ENCODE results near the gene C1GALT1C1L.
"Not testable (repeated sequence)": the region's sequence is repeated elsewhere in the genome, so short reads cannot be mapped to it uniquely, and the experiment has no call there.

DNA sequence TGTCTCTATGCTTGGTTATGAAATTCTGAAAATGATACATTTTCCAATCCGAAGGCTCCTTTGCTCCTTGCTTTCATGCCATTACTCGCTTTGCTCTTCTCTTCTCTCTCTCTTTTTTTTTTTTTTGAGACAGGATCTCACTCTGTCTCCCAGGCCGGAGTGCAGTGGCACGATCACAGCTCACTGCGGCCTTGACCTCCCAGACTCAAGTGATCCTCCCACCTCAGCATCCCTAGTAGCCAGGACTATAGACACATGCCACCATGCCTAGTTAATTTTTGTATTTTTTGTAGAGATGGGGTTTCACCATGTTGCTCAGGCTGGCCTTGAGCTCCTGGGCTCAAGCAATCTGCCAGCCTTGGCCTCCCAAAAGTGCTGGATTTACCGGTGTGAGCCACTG lies 21.9 kb upstream of the C1GALT1C1L start:
- not testable (repeated sequence) for TF ChIP-seq EZH2 (IDR thresholded peaks at IDR 0.05; ENCODE audit: borderline replicate concordance, low read depth, low read length, severe bottlenecking)
- TF ChIP-seq, protein P1, sequence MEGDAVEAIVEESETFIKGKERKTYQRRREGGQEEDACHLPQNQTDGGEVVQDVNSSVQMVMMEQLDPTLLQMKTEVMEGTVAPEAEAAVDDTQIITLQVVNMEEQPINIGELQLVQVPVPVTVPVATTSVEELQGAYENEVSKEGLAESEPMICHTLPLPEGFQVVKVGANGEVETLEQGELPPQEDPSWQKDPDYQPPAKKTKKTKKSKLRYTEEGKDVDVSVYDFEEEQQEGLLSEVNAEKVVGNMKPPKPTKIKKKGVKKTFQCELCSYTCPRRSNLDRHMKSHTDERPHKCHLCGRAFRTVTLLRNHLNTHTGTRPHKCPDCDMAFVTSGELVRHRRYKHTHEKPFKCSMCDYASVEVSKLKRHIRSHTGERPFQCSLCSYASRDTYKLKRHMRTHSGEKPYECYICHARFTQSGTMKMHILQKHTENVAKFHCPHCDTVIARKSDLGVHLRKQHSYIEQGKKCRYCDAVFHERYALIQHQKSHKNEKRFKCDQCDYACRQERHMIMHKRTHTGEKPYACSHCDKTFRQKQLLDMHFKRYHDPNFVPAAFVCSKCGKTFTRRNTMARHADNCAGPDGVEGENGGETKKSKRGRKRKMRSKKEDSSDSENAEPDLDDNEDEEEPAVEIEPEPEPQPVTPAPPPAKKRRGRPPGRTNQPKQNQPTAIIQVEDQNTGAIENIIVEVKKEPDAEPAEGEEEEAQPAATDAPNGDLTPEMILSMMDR (IDR thresholded peaks at IDR 0.05; ENCODE audit: borderline replicate concordance, extremely low read depth, low read length, poor library complexity, severe bottlenecking): not testable (repeated sequence)

Measured in DND-41 (cell line).